Measurements from ENCODE around the gene CD74. TPM values are rescaled to one million over a fixed set of nuclear protein-coding genes. Genes with fewer than 3 reads are reported as not detected.
A peak's percentile ranks its signal among the peaks of the same experiment; 100 is the strongest.
"Not testable (repeated sequence)": the region's sequence is repeated elsewhere in the genome, so short reads cannot be mapped to it uniquely, and the experiment has no call there.

Gene CD74
- 0.76 and 1.1 TPM in 2 replicates for total RNA-seq (2012; rRNA removed)

DNA sequence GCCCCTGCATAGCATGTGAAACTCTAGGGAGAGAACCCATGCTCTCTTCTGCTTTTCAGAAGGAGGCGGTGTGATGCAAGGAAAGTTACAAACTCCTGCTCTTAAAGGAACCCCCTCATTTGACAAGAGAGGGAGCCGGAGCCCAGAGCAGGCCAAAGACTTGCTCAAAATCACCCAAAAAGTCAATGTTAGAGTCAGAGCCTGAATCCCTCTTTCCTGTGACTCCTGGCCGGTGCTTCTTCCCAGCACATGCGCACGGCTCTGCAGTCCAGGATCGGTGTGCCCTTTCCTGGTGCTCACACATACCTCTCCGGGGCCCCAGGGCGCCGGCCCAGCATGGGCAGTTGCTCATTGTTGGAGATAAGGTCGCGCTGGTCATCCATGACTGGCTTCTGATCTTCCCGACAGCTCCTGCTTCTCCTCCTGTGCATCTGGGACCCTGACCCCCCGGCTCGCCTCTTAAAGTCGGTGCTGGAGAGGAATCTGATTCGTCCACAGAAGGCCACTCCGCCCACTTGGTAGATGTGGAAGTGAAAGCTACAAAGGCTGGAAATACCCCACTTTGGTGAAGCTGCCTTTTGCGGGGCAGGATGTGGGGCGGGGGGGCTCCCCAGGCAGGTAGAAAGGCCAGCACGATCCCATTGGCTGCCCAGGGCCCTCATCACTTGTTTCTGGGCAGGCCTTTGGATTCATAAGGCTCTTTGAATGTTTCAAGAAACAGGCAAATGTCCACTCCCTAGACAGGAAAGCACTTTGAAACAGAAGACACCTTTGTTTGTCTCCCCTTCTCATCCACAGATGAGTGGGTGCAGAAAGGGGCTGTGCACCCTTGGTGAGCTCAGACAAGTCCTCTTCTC lies at the start of gene CD74:
Gene CD74, minus strand, starts transcription at position 592 of the 857 bp plus-strand sequence. Its CDS starts 161 bp downstream, at position 431.
- Histone ChIP-seq H3K9ac (ENCODE audit: low read depth, low read length) (no peak within 1 kb of the TSS), H3K4me1 (ENCODE audit: control insufficient read depth, insufficient read depth, low read length) (no peaks in the 10 kb centered on the region), H3K27me3 (ENCODE audit: control insufficient read depth, insufficient read depth, low read length) (no peaks in the 10 kb centered on the region), H3K9me3 (replicated peaks; ENCODE audit: low read length) (no peaks in the 10 kb centered on the region), H3K36me3 (ENCODE audit: insufficient read depth, low read length) (no peaks in the 10 kb centered on the region), H3K4me3 (ENCODE audit: low read length) (no peak within 1 kb of the TSS), H3K4me2 (ENCODE audit: low read length) (no peak within 1 kb of the TSS)

DNA sequence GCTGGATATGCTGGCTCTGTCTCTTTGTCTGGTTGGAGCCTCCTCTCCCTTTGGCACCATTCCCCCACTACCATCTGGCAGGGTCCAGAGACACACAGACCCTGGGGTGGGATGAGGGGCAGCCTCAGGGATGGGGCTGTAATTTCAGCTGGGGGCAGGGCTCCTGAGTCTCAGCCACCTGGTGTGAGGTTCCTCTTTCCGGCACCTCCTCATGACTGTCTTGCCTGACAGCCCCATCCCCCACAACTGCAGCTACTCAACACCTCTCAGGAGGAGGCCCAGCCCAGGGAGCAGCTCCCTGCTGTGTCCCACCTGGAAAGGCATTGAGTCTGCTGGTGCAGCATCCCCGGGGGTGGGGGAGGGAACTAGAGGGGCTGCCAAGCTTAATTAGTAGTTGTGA lies 48.5 kb upstream of the CD74 start:
- Histone ChIP-seq H3K4me1 (ENCODE audit: control insufficient read depth, insufficient read depth, low read length) (peaks cover 16% of the 10 kb centered on the region), H3K9ac (ENCODE audit: low read depth, low read length) (no peak overlapping the region), H3K4me3 (ENCODE audit: low read length) (no peak overlapping the region), H3K9me3 (replicated peaks; ENCODE audit: low read length) (no peaks in the 10 kb centered on the region), H3K4me2 (ENCODE audit: low read length) (no peak overlapping the region), H3K27me3 (ENCODE audit: control insufficient read depth, insufficient read depth, low read length) (no peaks in the 10 kb centered on the region), H3K36me3 (ENCODE audit: insufficient read depth, low read length) (no peaks in the 10 kb centered on the region)

- peaks cover 16% of the 10 kb centered on the region for H3K4me1 ChIP-seq (ENCODE audit: control insufficient read depth, insufficient read depth, low read length)
- no peak overlapping the region for H3K9ac ChIP-seq (ENCODE audit: low read depth, low read length)
- H3K4me3 ChIP-seq (ENCODE audit: low read length): no peak overlapping the region
- H3K27me3 ChIP-seq (ENCODE audit: control insufficient read depth, insufficient read depth, low read length): no peaks in the 10 kb centered on the region
- H3K4me2 ChIP-seq (ENCODE audit: low read length): no peak overlapping the region
- H3K36me3 ChIP-seq (ENCODE audit: insufficient read depth, low read length): no peaks in the 10 kb centered on the region
- no peaks in the 10 kb centered on the region for H3K9me3 ChIP-seq (replicated peaks; ENCODE audit: low read length)
Measured at GRCh38 chr5:150460781-150461180, 48.1 kb upstream of the CD74 start.

DNA sequence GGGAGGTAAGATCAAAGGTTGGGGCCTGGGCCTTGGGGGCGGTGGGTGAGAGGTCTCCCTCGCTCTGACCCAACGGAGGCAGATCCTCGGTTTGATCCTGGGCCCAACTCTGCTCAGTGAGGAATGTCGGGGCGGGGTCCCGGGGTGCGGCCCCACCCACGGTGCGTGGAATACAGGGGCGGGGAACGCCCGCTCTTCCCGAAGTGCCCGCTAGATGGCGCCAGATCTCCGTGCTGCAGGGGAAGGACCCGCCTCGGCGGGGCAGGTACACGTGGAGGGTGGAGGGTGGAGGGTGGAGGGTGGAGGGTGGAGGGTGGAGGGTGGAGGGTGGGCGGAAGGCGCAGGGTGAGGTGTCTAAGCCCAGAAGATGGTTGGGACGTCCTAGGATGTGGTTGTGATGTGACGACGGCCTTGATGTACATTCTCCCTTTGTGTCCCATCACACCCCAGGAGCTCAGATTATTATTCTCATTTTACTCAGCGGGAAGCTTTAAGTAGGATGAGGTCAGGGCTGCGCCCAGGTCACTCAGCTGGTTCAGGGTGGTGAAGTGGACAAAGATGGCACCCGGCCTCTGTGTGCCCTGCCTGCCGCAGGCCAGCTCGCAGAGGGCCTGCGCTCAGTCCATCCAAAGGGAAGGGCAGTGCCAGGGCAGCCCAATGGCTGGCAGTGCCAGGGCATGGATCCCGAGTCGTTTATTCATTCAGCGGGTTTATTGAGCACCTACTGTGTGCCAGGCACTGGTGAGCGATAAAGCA lies 46.3 kb upstream of the CD74 start:
- Histone ChIP-seq H3K9ac (ENCODE audit: low read depth, low read length) (peak overlapping the region; percentile 53), H3K4me1 (ENCODE audit: control insufficient read depth, insufficient read depth, low read length) (peaks cover 8% of the 10 kb centered on the region)

GRCh38 chr5:150457562-150458240 lies 45.0 kb upstream of the CD74 start:
- Histone ChIP-seq H3K9me3 (replicated peaks; ENCODE audit: low read length) (no peaks in the 10 kb centered on the region), H3K27me3 (ENCODE audit: control insufficient read depth, insufficient read depth, low read length) (no peaks in the 10 kb centered on the region), H3K4me2 (ENCODE audit: low read length) (no peak overlapping the region), H3K36me3 (ENCODE audit: insufficient read depth, low read length) (no peaks in the 10 kb centered on the region), H3K4me3 (ENCODE audit: low read length) (no peak overlapping the region), H3K4me1 (ENCODE audit: control insufficient read depth, insufficient read depth, low read length) (peaks cover 8% of the 10 kb centered on the region), H3K9ac (ENCODE audit: low read depth, low read length) (no peak overlapping the region)

More for the DNA sequence above, 46.3 kb upstream of the CD74 start:
- Histone ChIP-seq H3K4me2 (ENCODE audit: low read length) (peak overlapping the region; percentile 72), H3K9me3 (replicated peaks; ENCODE audit: low read length) (no peaks in the 10 kb centered on the region), H3K36me3 (ENCODE audit: insufficient read depth, low read length) (no peaks in the 10 kb centered on the region), H3K4me3 (ENCODE audit: low read length) (peak overlapping the region; percentile 50), H3K27me3 (ENCODE audit: control insufficient read depth, insufficient read depth, low read length) (no peaks in the 10 kb centered on the region)

GRCh38 chr5:150457121-150457520 lies 44.4 kb upstream of the CD74 start:
- no peaks in the 10 kb centered on the region for H3K36me3 ChIP-seq (ENCODE audit: insufficient read depth, low read length)
- H3K9me3 ChIP-seq (replicated peaks; ENCODE audit: low read length): no peaks in the 10 kb centered on the region
- H3K27me3 ChIP-seq (ENCODE audit: control insufficient read depth, insufficient read depth, low read length): no peaks in the 10 kb centered on the region
- peaks cover 8% of the 10 kb centered on the region for H3K4me1 ChIP-seq (ENCODE audit: control insufficient read depth, insufficient read depth, low read length)
- no peak overlapping the region for H3K9ac ChIP-seq (ENCODE audit: low read depth, low read length)
- H3K4me2 ChIP-seq (ENCODE audit: low read length): no peak overlapping the region
- no peak overlapping the region for H3K4me3 ChIP-seq (ENCODE audit: low read length)

GRCh38 chr5:150454492-150455229 lies 42.0 kb upstream of the CD74 start:
- no peaks in the 10 kb centered on the region for H3K36me3 ChIP-seq (ENCODE audit: insufficient read depth, low read length)
- H3K9me3 ChIP-seq (replicated peaks; ENCODE audit: low read length): no peaks in the 10 kb centered on the region
- no peak overlapping the region for H3K4me3 ChIP-seq (ENCODE audit: low read length)
- H3K4me2 ChIP-seq (ENCODE audit: low read length): no peak overlapping the region
- H3K4me1 ChIP-seq (ENCODE audit: control insufficient read depth, insufficient read depth, low read length): peaks cover 7% of the 10 kb centered on the region
- H3K27me3 ChIP-seq (ENCODE audit: control insufficient read depth, insufficient read depth, low read length): no peaks in the 10 kb centered on the region
- no peak overlapping the region for H3K9ac ChIP-seq (ENCODE audit: low read depth, low read length)

GRCh38 chr5:150454027-150454426 lies 41.3 kb upstream of the CD74 start:
- H3K4me2 ChIP-seq (ENCODE audit: low read length); H3K36me3 ChIP-seq (ENCODE audit: insufficient read depth, low read length); H3K27me3 ChIP-seq (ENCODE audit: control insufficient read depth, insufficient read depth, low read length); H3K9ac ChIP-seq (ENCODE audit: low read depth, low read length); H3K9me3 ChIP-seq (replicated peaks; ENCODE audit: low read length); H3K4me3 ChIP-seq (ENCODE audit: low read length); H3K4me1 ChIP-seq (ENCODE audit: control insufficient read depth, insufficient read depth, low read length): not testable (repeated sequence)

- Histone ChIP-seq H3K4me3 (ENCODE audit: low read length) (no peak overlapping the region), H3K27me3 (ENCODE audit: control insufficient read depth, insufficient read depth, low read length) (no peaks in the 10 kb centered on the region), H3K4me1 (ENCODE audit: control insufficient read depth, insufficient read depth, low read length) (peaks cover 3% of the 10 kb centered on the region), H3K9ac (ENCODE audit: low read depth, low read length) (no peak overlapping the region), H3K9me3 (replicated peaks; ENCODE audit: low read length) (no peaks in the 10 kb centered on the region), H3K36me3 (ENCODE audit: insufficient read depth, low read length) (peaks cover 14% of the 10 kb centered on the region), H3K4me2 (ENCODE audit: low read length) (no peak overlapping the region)
Measured at GRCh38 chr5:150452914-150453313, 40.2 kb upstream of the CD74 start.

DNA sequence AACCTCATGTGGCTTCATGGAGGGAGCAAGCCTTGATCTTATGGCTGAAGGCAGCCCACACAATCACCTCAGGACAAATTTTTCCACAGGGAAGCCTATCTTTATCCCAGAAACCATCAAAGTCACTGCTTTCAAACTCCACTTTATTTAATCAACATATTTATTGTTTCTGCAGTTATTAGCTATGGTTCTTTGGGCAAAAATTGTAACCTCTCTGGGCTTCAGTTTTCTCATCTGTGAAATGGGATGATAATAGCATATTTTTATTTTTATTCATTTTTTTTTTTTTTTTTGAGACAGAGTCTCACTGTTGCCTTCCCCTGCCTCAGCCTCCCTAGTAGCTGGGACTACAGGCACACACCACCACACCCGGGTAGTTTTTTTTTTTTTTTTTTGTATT lies 38.9 kb upstream of the CD74 start:
- Histone ChIP-seq H3K36me3 (ENCODE audit: insufficient read depth, low read length) (peaks cover 27% of the 10 kb centered on the region), H3K4me2 (ENCODE audit: low read length) (no peak overlapping the region), H3K4me3 (ENCODE audit: low read length) (no peak overlapping the region), H3K9me3 (replicated peaks; ENCODE audit: low read length) (no peaks in the 10 kb centered on the region), H3K27me3 (ENCODE audit: control insufficient read depth, insufficient read depth, low read length) (no peaks in the 10 kb centered on the region), H3K4me1 (ENCODE audit: control insufficient read depth, insufficient read depth, low read length) (peaks cover 16% of the 10 kb centered on the region), H3K9ac (ENCODE audit: low read depth, low read length) (no peak overlapping the region)

All from skeletal muscle satellite cell (primary cell).